ENCODE data around the gene DOCK4.

DNA sequence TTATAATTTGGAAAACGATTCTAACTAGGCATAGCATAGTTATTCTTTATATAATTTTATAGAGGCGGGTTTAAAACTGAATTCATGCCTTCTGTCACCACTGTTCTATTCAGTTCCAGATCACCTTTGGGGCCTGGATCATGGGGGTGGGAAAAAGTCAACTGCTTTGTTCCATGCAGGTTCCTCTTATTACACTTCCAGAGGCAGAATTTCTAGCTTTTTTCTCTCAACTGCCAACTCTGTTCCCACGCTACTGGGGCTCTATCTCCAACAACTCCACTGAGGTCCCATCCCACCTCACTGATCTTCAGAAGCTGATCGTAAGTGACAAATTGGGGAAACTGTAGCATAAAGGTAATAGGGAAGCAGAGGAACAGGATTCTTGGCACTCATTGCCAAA, 360.3 kb downstream of the DOCK4 start:
- TF ChIP-seq EZH2phosphoT487 (IDR thresholded peaks at IDR 0.05; ENCODE audit: insufficient read depth, low read depth) (no peak), EZH2 (IDR thresholded peaks at IDR 0.05; ENCODE audit: insufficient read depth, poor library complexity, severe bottlenecking) (no peak)
